Thyroid gland (tissue), 4 donors: ENCODE data around the gene CTAG2. TPM values are rescaled to one million over a fixed set of nuclear protein-coding genes. Genes with fewer than 3 reads are reported as not detected.
"Not testable (repeated sequence)": the region's sequence is repeated elsewhere in the genome, so short reads cannot be mapped to it uniquely, and the experiment has no call there.

Source experiments
- DNase-seq, 2 donors: peaks; one replicate each; pipeline ENCODE4 v3.0.0-alpha.2; 2019
- H3K27ac ChIP-seq, 3 donors: fragments of 200-600 bp; sonication (generic); 1 replicate in 2 of 3; 2 replicates in 1 of 3; pipeline ENCODE4 v1.5.1; 2016 to 2019; ENCODE audit warnings: mild to moderate bottlenecking in 1 of 3, moderate library complexity in 1 of 3
- H3K27me3 ChIP-seq: fragments of 200-600 bp; sonication (generic); one replicate; pipeline ENCODE4 v1.5.1; 2019
- H3K36me3 ChIP-seq, 2 donors: fragments of 200-600 bp; sonication (generic); one replicate each; pipeline ENCODE4 v1.5.1; 2016 to 2019
- H3K4me1 ChIP-seq, 2 donors: fragments of 200-600 bp; sonication (generic); one replicate each; pipeline ENCODE4 v1.5.1; 2017 to 2019
- H3K4me3 ChIP-seq, 3 donors: fragments of 200-600 bp; sonication (generic); replicated peaks in 1 of 3; 1 replicate in 2 of 3; 2 replicates in 1 of 3; pipeline ENCODE4 v1.5.1; 2016; ENCODE audit warnings: mild to moderate bottlenecking in 1 of 3
- H3K9me3 ChIP-seq: fragments of 200-600 bp; sonication (generic); one replicate; pipeline ENCODE4 v1.5.1; 2017
- WGBS, 2 donors: methylation state at CpG; one replicate each; pipeline ENCODE4 v1.1.5; 2017; 5-methylcytosine and 5-hydroxymethylcytosine counted together
- intact Hi-C: fragments of 100-400 bp; cut with DNase I; formaldehyde crosslinking; loops from one replicate; pipeline ENCODE4 v1.15.1; 2023
- total RNA-seq, 4 donors: library from RNA; depleted of rRNA; stranded (reverse); fragments of >200 nt; gene quantifications; one replicate each; pipeline ENCODE4 v1.2.3, GENCODE V29; 2016

Gene CTAG2
- total RNA-seq, 4 donors from 2014 or later, result not detected

- H3K4me3 ChIP-seq, DNase-seq, H3K4me1 ChIP-seq, intact Hi-C loops, H3K36me3 ChIP-seq, H3K9me3 ChIP-seq, H3K27ac ChIP-seq, H3K27me3 ChIP-seq: not testable (repeated sequence)
- no CpG with 5 or more reads among the region's 10 CpGs for WGBS, 2 donors
These were observed 11.6 kb downstream of the CTAG2 start for GRCh38 chrX:154641740-154642139.

DNA sequence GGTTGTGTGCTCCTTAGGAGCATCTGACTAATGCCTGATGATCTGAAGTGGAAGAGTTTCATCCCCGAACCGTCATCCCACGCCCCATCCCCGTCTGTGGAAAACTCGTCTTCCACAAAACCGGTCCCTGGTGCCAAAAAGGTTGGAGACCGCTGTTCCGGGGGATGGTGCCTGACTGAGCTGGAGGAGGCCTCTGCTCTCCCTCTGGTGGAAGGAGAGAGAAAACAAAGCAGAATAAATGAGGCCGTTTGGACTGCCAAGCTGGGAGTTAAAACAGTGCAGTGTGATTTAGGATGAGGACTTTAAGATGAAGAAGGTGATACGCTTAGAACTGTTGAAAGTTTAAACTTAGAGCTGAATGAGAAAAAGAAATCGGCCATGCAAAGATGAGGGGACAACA lies 19.7 kb downstream of the CTAG2 start:
- WGBS, 2 donors, result no CpG with 5 or more reads among the region's 11 CpGs
- H3K36me3 ChIP-seq, DNase-seq, H3K27ac ChIP-seq, H3K4me3 ChIP-seq, H3K9me3 ChIP-seq, intact Hi-C loops, H3K27me3 ChIP-seq, H3K4me1 ChIP-seq: not testable (repeated sequence)

GRCh38 chrX:154630949-154631348 lies 22.4 kb downstream of the CTAG2 start:
- H3K9me3 ChIP-seq, DNase-seq, H3K27ac ChIP-seq, H3K36me3 ChIP-seq, H3K27me3 ChIP-seq, intact Hi-C loops, H3K4me3 ChIP-seq, H3K4me1 ChIP-seq: not testable (repeated sequence)
- no CpG with 5 or more reads among the region's 11 CpGs for WGBS, 2 donors

- H3K27ac ChIP-seq, DNase-seq, H3K27me3 ChIP-seq, intact Hi-C loops, H3K4me1 ChIP-seq, H3K36me3 ChIP-seq, H3K4me3 ChIP-seq, H3K9me3 ChIP-seq: not testable (repeated sequence)
- no CpG with 5 or more reads among the region's 5 CpGs for WGBS, 2 donors
These were observed 24.4 kb downstream of the CTAG2 start for GRCh38 chrX:154628960-154629359.

GRCh38 chrX:154620767-154621414 lies 32.5 kb downstream of the CTAG2 start:
- intact Hi-C loops, H3K36me3 ChIP-seq, DNase-seq, H3K9me3 ChIP-seq, H3K4me3 ChIP-seq, H3K4me1 ChIP-seq, H3K27ac ChIP-seq, H3K27me3 ChIP-seq: not testable (repeated sequence)
- WGBS, 2 donors, result no CpG with 5 or more reads among the region's 11 CpGs

DNA sequence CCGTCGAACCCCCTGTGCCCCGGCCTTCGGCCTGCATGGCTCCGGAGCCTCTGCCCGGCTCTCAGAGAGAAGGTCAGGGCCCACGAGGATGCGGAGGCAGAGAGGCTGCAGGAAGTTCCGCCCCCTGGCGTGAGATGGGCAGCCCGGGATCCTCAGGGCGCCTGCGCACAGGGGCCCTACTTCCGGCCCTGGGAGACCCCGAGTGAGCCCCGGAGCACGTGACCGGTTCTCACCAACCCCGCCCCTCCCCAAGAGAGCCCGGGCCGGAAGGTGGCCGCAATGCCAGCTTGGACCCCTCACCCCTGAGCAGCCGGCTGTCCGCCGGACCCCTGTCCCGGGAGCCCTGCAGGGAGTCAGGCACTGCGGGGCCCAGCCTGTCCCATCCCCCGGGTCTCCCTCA lies 34.2 kb downstream of the CTAG2 start, which contains the start of gene CTAG1B:
CTAG1B (minus strand) TSS at position 101 of the 400 bp plus-strand sequence; CDS start at position 37, 64 bp downstream.
- H3K36me3 ChIP-seq, H3K4me1 ChIP-seq, H3K4me3 ChIP-seq, H3K27me3 ChIP-seq, H3K27ac ChIP-seq, intact Hi-C loops, H3K9me3 ChIP-seq, DNase-seq: not testable (repeated sequence)
- WGBS, 2 donors, result no CpG with 5 or more reads among the region's 28 CpGs

GRCh38 chrX:154613586-154613985 lies 39.8 kb downstream of the CTAG2 start:
- H3K27me3 ChIP-seq, DNase-seq, H3K4me3 ChIP-seq, H3K4me1 ChIP-seq, H3K27ac ChIP-seq, H3K36me3 ChIP-seq, intact Hi-C loops, H3K9me3 ChIP-seq: not testable (repeated sequence)
- 13 to 20% methylated on average over 3 to 5 of the region's 12 CpGs for WGBS, 2 donors

DNA sequence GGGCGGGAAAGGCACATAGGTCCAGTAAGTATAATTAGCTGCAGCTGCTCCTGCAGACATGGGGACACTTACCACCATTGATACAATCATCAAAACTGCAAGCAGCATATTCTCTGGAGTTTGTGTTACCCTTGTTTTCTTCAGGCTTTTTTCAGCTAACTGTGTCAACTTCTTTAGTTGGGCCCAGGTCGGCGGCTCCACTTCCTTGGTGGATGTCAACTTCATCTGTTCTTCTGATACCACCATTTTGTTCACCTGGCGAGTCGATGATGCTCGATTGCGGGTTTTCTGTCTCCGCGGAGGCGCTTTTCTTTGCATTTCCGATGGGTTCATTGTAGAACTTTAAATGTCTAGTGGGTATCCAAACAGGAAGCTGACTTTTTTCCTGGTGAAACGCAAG lies 42.2 kb downstream of the CTAG2 start:
- WGBS, 2 donors, result 91% methylated on average over 12 of the region's 12 CpGs
- DNase-seq, H3K9me3 ChIP-seq, H3K4me1 ChIP-seq, H3K27me3 ChIP-seq, H3K4me3 ChIP-seq, intact Hi-C loops, H3K36me3 ChIP-seq, H3K27ac ChIP-seq: not testable (repeated sequence)

DNA sequence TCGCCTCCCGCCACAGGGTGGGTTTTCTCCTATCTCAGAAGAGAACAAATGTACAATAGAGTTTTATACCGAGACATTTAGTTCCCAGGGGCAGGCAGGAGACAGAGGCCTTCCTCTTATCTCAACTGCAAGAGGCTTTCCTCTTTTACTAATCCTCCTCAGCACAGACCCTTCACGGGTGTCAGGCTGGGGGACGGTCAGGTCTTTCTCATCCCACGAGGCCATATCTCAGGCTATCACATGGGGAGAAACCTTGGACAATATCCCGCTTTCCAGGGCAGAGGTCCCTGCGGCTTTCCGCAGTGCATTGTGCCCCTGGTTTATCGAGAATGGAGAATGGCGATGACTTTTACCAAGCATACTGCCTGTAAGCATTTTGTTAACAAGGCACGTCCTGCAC lies 44.6 kb downstream of the CTAG2 start:
- intact Hi-C loops, H3K27me3 ChIP-seq: not testable (repeated sequence)

DNA sequence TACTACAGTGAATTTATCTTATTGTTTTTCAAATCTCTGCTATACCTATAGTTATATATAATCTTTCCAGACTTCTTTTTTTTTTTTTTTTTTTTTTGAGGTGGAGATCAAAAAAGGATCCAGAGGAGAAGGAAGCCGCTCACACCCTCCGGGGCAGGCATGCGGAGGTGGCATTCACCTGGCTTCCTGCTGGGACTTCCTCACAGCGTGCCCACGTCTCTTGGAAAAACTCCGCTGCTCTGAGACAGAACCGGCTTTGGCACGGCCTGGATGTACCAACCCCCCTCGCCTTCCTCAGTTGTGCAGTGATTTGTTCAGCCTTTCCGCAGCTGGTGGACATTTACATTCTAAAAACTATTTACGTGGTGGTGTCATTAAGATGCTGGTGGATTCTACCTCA lies 45.4 kb downstream of the CTAG2 start:
- H3K27me3 ChIP-seq, DNase-seq, H3K4me1 ChIP-seq, H3K4me3 ChIP-seq, H3K9me3 ChIP-seq, intact Hi-C loops, H3K36me3 ChIP-seq, H3K27ac ChIP-seq: not testable (repeated sequence)
- WGBS, 2 donors, result 69 to 72% methylated on average over 10 to 11 of the region's 11 CpGs

More for the DNA sequence above, 44.6 kb downstream of the CTAG2 start:
- H3K36me3 ChIP-seq, H3K9me3 ChIP-seq, DNase-seq, H3K27ac ChIP-seq, H3K4me1 ChIP-seq, H3K4me3 ChIP-seq: not testable (repeated sequence)
- WGBS, 2 donors, result 85 to 93% methylated on average over 7 to 12 of the region's 12 CpGs
